ENCODE data around the gene ABHD16B.
A peak's percentile ranks its signal among the peaks of the same experiment; 100 is the strongest.

Gene ABHD16B

DNA sequence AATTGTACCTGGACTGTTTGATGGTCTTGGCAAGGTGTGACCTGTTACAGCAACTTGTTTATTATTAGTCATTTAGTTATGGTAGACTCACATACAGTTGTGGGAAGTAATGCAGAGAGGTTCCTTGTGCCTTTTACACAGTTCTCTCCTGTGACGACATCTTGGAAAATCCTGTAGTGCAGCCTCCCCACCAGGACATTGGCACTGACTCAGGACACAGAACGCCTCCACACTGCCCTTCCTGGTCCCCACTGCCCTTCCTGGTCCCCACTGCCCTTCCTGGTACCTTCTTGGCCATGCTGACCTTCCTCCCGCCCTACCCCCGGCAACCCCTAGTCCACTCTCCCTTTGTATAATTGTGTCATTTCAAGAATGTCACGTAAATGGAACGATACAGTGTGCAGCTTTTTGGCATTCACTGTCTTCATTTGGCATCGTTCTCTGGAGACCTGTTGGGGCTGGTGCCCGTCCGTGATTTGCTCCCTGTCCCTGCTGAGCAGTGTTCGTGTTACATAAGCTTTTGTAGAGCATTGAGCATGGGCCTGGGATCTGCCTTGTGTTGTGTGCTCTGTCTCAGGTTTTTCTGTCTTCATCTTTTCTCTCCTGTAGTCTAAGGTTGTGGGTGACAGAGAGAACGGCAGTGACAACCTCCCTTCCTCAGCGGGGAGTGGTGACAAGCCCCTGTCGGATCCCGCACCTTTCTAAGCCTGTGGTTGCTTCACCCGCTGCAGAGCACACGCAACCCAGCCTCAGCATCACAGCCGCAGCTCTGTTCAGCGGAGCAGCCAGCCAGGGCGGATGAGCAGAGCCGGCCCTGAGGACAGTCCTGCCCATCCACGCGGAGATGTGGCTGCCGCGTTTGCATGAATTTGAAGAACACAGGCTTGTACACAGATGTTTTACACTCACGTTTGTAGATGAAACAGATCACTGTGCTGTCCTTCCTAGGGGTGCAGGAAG is 28.2 kb downstream of the ABHD16B start:
- Histone ChIP-seq H3K27me3 (ENCODE audit: control insufficient read depth, insufficient read depth, low read length) (no peaks in the 10 kb centered on the region), H3K36me3 (ENCODE audit: control insufficient read depth, insufficient read depth, low read length) (peaks cover 25% of the 10 kb centered on the region), H3K4me1 (ENCODE audit: control insufficient read depth, insufficient read depth, low read length) (peaks cover 1% of the 10 kb centered on the region; the same call in 1 of the 2 replicates), H3K27ac (ENCODE audit: low read length) (no peak overlapping the region), H3K9me3 (ENCODE audit: control insufficient read depth, insufficient read depth, low read length) (no peaks in the 10 kb centered on the region), H3K4me3 (ENCODE audit: low read length) (no peak overlapping the region)
- no peak for DNase-seq (ENCODE audit: low read depth, low spot score)
- WGBS (ENCODE audit: insufficient coverage, insufficient read length) = no CpG with 5 or more reads among the region's 25 CpGs

DNA sequence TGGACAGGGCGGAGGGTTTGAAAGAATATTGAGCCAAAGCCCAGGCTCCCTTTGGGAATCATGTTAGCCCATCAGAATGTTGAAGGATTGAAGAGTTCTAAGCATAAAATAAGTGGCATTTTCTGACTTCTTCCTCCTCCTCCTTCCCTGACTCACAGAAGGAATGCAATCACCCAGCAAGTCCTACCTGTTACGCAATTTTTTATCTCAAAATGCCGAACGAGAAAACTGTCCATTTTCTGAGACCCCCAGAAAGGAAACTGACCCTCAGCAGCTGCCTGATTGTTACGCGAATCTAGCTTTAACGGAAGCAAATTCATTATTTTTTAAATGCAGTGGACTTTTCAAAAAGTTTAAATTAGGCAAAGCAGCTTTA is 28.9 kb downstream of the ABHD16B start:
- Histone ChIP-seq H3K36me3 (ENCODE audit: control insufficient read depth, insufficient read depth, low read length) (peaks cover 21% of the 10 kb centered on the region), H3K4me1 (ENCODE audit: control insufficient read depth, insufficient read depth, low read length) (peaks cover 1% of the 10 kb centered on the region; the same call in 1 of the 2 replicates), H3K27ac (ENCODE audit: low read length) (no peak overlapping the region), H3K27me3 (ENCODE audit: control insufficient read depth, insufficient read depth, low read length) (no peaks in the 10 kb centered on the region), H3K4me3 (ENCODE audit: low read length) (no peak overlapping the region), H3K9me3 (ENCODE audit: control insufficient read depth, insufficient read depth, low read length) (no peaks in the 10 kb centered on the region)
- no CpG with 5 or more reads among the region's 7 CpGs for WGBS (ENCODE audit: insufficient coverage, insufficient read length)
- DNase-seq (ENCODE audit: low read depth, low spot score) = no peak

DNA sequence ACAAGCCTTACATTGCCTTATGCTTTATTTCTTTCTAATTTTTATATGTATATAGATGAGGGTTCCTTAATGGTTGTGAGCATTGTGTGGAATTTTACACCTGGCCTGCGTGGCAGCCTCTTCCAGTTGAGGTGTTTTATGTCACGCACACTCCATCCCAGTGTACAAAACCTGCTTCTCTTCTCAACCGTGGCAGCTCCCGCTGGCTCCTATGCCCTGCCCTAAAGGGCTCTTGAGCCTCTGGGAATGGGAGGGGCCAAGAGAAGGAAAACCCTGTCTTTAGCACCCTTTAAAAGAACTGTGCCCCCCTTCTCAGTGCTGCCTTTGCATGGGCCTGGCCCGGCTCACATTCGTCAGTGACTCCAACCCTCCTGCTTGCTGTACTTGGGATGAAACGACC is 29.3 kb downstream of the ABHD16B start:
- no peak overlapping the region for H3K4me3 ChIP-seq (ENCODE audit: low read length)
- no peak for DNase-seq (ENCODE audit: low read depth, low spot score)
- H3K9me3 ChIP-seq (ENCODE audit: control insufficient read depth, insufficient read depth, low read length) = no peaks in the 10 kb centered on the region
- H3K36me3 ChIP-seq (ENCODE audit: control insufficient read depth, insufficient read depth, low read length) = peaks cover 18% of the 10 kb centered on the region
- H3K27me3 ChIP-seq (ENCODE audit: control insufficient read depth, insufficient read depth, low read length) = no peaks in the 10 kb centered on the region
- peaks cover 1% of the 10 kb centered on the region; the same call in 1 of the 2 replicates for H3K4me1 ChIP-seq (ENCODE audit: control insufficient read depth, insufficient read depth, low read length)
- H3K27ac ChIP-seq (ENCODE audit: low read length) = no peak overlapping the region
- WGBS (ENCODE audit: insufficient coverage, insufficient read length) = no CpG with 5 or more reads among the region's 7 CpGs

DNA sequence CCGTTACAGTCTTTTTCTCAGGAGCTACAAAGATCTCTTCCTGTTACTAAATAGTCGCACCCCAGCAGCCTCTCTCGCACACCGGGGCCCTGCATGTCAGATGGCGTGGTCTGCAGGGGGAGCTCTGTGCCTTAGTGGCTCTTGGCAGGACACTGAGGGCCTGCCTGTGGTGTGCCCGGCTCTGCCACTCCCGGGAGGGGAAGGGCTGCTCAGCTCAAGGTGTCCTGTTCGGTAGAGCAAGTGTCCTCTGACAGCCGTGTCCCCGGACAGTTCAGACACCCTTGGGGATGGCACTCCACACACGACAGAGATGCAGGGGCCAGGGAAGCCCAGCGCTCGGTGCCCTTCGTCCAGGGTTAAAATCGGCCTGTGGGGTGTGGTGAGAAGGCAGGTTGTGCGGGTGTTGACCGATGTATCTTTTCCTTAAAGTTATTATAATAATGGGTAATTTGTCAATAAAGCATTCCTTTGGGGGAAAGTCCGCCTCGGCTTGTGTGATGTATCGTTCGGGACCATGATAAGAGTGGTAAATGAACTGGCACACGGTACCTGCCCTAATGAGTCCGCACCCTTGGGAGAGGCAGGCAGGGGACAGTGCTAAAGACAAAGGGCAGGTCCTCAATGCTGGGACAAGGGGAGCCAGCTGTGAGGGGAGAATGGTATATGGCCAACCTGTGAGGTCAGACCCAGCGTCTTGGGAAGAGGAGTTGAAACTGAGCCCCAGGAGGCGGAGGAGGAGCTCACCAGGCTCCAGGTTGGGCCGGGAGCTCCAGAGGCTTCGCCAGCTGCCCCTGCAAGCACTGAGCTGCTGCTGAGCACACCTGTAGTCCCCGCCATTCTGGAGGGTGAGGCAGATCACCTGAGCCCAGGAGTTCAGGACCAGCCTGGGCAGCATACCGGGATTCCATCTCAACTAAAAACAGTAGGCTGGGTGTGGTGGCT is 30.0 kb downstream of the ABHD16B start:
- no CpG with 5 or more reads among the region's 29 CpGs for WGBS (ENCODE audit: insufficient coverage, insufficient read length)

DNA sequence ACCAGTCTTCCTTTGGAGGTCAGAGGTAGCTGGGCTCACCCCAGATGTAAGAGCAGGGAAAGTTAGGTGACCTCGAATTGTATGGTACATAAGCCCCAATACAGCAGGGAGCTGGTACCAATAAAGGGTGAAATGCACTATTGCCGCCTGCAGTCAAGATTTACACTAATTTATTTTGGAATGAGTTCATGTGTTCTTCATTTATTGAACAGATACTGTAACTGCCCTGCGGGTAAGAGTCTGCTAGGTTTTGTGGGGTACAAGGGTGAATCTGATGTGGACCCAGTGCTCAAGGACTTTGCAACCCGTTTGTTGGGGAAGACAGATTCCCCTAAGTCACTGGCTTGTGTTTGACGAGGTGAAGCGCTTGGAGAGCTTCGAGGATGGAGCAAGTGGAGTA is 31.1 kb downstream of the ABHD16B start:
- peaks cover 1% of the 10 kb centered on the region; the same call in 1 of the 2 replicates for H3K4me1 ChIP-seq (ENCODE audit: control insufficient read depth, insufficient read depth, low read length)
- no peak for DNase-seq (ENCODE audit: low read depth, low spot score)
- H3K4me3 ChIP-seq (ENCODE audit: low read length) = no peak overlapping the region
- peaks cover 13% of the 10 kb centered on the region for H3K36me3 ChIP-seq (ENCODE audit: control insufficient read depth, insufficient read depth, low read length)
- no peaks in the 10 kb centered on the region for H3K9me3 ChIP-seq (ENCODE audit: control insufficient read depth, insufficient read depth, low read length)
- H3K27ac ChIP-seq (ENCODE audit: low read length) = no peak overlapping the region
- H3K27me3 ChIP-seq (ENCODE audit: control insufficient read depth, insufficient read depth, low read length) = no peaks in the 10 kb centered on the region
- WGBS (ENCODE audit: insufficient coverage, insufficient read length) = no CpG with 5 or more reads among the region's 7 CpGs

More for the DNA sequence above, 30.0 kb downstream of the ABHD16B start:
- DNase-seq (ENCODE audit: low read depth, low spot score) = no peak
- H3K27me3 ChIP-seq (ENCODE audit: control insufficient read depth, insufficient read depth, low read length) = no peaks in the 10 kb centered on the region
- H3K4me3 ChIP-seq (ENCODE audit: low read length) = no peak overlapping the region
- no peaks in the 10 kb centered on the region for H3K9me3 ChIP-seq (ENCODE audit: control insufficient read depth, insufficient read depth, low read length)
- peaks cover 1% of the 10 kb centered on the region; the same call in 1 of the 2 replicates for H3K4me1 ChIP-seq (ENCODE audit: control insufficient read depth, insufficient read depth, low read length)
- H3K27ac ChIP-seq (ENCODE audit: low read length) = no peak overlapping the region
- H3K36me3 ChIP-seq (ENCODE audit: control insufficient read depth, insufficient read depth, low read length) = peaks cover 16% of the 10 kb centered on the region

DNA sequence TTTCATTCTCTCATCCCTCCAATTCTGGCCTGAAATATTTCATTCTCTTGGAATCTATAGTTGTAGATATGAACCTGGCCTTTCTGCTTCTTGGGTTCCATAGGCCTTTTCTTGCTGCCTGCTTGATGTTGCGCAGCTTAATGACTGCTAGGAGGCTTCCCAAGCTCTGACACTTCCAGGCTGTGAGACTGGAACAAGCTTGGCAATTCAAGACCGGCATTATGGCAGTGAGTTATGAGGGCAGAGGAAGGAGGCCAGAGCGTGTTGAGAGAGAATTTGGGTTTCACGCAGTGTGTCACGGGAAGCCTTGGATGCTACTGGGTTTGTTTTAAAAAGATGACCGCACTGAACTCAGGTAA is 32.7 kb downstream of the ABHD16B start:
- Histone ChIP-seq H3K4me3 (ENCODE audit: low read length) (0 out of 2 replicates have a peak overlapping the region, but pooled peaks have one; percentile 56), H3K4me1 (ENCODE audit: control insufficient read depth, insufficient read depth, low read length) (peaks cover 1% of the 10 kb centered on the region), H3K27ac (ENCODE audit: low read length) (no peak overlapping the region), H3K36me3 (ENCODE audit: control insufficient read depth, insufficient read depth, low read length) (peaks cover 8% of the 10 kb centered on the region), H3K9me3 (ENCODE audit: control insufficient read depth, insufficient read depth, low read length) (no peaks in the 10 kb centered on the region), H3K27me3 (ENCODE audit: control insufficient read depth, insufficient read depth, low read length) (no peaks in the 10 kb centered on the region)
- whole genome bisulfite sequencing (ENCODE audit: insufficient coverage, insufficient read length) = no CpG with 5 or more reads among the region's 6 CpGs
- no peak for DNase-seq (ENCODE audit: low read depth, low spot score)

DNA sequence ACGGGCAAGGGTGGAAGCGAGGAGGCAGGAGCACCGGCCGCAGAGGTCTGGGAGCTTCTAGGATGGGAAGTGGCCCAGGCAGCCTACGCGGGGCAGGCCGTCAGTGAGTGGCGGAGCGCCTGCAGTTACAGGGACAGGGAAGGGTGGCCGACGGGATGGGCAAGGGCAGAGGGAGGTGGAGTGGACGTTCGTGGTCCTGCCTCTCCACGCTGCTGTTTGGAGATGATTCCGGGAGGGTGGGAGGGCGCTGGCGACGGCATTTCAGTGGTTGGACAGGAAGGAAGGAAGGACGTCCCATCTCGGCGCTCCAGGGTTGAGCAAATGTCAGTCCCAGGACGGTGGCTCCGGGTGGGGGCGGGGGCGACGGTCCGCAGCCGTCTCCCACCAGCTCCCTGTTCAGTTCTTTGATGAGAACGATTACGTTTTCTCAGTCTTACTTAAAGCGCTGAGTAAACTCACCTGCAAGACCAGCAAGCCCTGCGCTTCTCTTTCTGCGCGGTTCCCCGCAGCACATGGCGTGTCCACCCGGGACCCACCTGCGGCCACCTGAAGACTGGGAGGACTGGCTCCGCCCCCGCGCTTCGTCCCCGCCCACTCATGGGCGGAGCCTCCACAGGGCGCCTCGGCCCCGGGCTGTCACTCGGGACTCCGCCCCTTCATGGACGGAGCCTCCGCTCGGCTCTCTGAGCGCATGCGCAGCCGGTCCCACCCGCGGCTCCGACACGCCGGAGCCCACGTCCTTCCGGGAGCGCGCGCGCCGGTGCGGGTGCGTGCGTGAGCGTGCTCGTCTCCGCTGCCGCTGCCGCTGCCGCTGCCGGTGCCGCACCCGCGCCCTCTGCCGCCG is 33.3 kb downstream of the ABHD16B start, which contains the start of gene DNAJC5:
Gene DNAJC5, plus strand, starts transcription at position 769 of the 844 bp plus-strand sequence. CDS start 33,220 bp downstream, outside the sequence.
- Histone ChIP-seq H3K4me1 (ENCODE audit: control insufficient read depth, insufficient read depth, low read length) (peaks cover 1% of the 10 kb centered on the region), H3K9me3 (ENCODE audit: control insufficient read depth, insufficient read depth, low read length) (no peaks in the 10 kb centered on the region), H3K27me3 (ENCODE audit: control insufficient read depth, insufficient read depth, low read length) (no peaks in the 10 kb centered on the region), H3K27ac (ENCODE audit: low read length) (no peak within 1 kb of the TSS), H3K4me3 (ENCODE audit: low read length) (peak within 1 kb of the TSS; percentile 56; the same call in 1 of the 2 replicates), H3K36me3 (ENCODE audit: control insufficient read depth, insufficient read depth, low read length) (peaks cover 5% of the 10 kb centered on the region)
- no CpG with 5 or more reads among the region's 82 CpGs for WGBS (ENCODE audit: insufficient coverage, insufficient read length)
- peak; percentile 84 for DNase-seq (ENCODE audit: low read depth, low spot score)

DNA sequence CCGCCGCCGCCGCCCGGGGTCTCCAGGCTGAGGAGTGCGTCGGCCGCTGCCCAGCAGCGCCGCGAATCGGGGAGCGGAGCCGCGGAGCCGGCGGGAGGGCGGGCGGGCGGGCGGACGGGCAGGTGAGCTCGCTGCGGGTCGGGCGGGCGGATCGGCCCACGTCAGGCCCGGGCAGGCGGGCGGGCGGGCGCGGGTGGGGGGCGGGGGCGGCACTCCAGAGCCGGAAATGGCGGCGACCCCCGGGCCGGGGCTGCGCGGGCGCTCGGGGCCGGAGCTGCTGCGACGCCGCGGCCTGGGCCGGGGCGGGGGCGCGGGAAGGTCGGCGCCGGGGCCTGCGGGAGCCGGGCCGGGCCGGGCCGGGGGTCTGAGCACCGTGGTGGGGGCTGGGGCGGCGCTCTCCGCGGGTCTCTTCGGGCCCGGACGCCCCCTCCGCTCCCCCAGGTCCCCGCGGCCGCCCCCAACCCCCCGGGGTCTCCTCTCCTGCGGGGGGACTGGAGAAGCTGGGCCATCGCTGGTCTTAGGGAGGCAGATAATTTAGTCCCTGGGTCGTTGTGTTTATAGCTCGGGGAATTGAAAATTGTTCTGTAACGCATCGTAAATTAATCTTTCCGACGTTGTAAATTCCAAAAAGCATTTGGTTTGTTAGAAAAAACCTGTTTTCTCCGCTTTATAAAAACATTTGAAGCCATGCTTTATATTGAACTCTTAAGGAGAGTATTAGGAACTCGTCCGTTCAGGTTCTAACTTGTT is 34.1 kb downstream of the ABHD16B start:
- Histone ChIP-seq H3K4me3 (ENCODE audit: low read length) (peak overlapping the region; percentile 56; the same call in 1 of the 2 replicates), H3K27me3 (ENCODE audit: control insufficient read depth, insufficient read depth, low read length) (no peaks in the 10 kb centered on the region), H3K9me3 (ENCODE audit: control insufficient read depth, insufficient read depth, low read length) (no peaks in the 10 kb centered on the region), H3K4me1 (ENCODE audit: control insufficient read depth, insufficient read depth, low read length) (peaks cover 1% of the 10 kb centered on the region), H3K27ac (ENCODE audit: low read length) (no peak overlapping the region), H3K36me3 (ENCODE audit: control insufficient read depth, insufficient read depth, low read length) (no peaks in the 10 kb centered on the region; the same call in 1 of the 2 replicates)
- DNase-seq (ENCODE audit: low read depth, low spot score) = no peak
- no CpG with 5 or more reads among the region's 87 CpGs for WGBS (ENCODE audit: insufficient coverage, insufficient read length)

DNA sequence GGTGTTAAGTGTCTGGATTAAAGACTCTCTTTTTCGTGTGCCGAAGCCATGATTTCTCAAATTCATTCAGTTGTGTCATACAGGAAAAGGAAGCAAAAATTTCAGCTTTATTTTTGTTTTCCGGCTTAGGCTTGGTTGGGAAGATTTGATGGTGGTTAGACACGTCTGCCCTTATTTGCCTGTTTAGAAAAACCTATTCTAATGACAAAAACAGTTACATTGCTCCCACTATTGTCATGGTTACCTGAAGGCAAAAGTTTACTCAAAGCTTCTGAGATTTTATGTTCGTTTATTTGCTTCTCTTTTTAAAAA is 34.6 kb downstream of the ABHD16B start:
- peak overlapping the region; percentile 17; the same call in 1 of the 2 replicates for H3K4me3 ChIP-seq (ENCODE audit: low read length)
- H3K27ac ChIP-seq (ENCODE audit: low read length) = no peak overlapping the region
- DNase-seq (ENCODE audit: low read depth, low spot score) = no peak
- H3K4me1 ChIP-seq (ENCODE audit: control insufficient read depth, insufficient read depth, low read length) = peaks cover 1% of the 10 kb centered on the region
- H3K9me3 ChIP-seq (ENCODE audit: control insufficient read depth, insufficient read depth, low read length) = no peaks in the 10 kb centered on the region
- WGBS (ENCODE audit: insufficient coverage, insufficient read length) = no CpG with 5 or more reads among the region's 5 CpGs
- no peaks in the 10 kb centered on the region for H3K27me3 ChIP-seq (ENCODE audit: control insufficient read depth, insufficient read depth, low read length)
- H3K36me3 ChIP-seq (ENCODE audit: control insufficient read depth, insufficient read depth, low read length) = no peaks in the 10 kb centered on the region; the same call in 1 of the 2 replicates
